Epithelial cell of esophagus (primary cell): Measurements from ENCODE around the gene RPS17.

Experiments used
- DNase-seq: peaks from one replicate; pipeline ENCODE4 v3.0.0; 2010; ENCODE audit warnings: low read depth
- H3K4me3 ChIP-seq: 2 replicates; pipeline ENCODE4 v1.5.1; 2011; ENCODE audit warnings: mild to moderate bottlenecking, low read length, control low read depth
- CTCF ChIP-seq: IDR thresholded peaks from 2 replicates; pipeline ENCODE4 v1.5.1; 2011; ENCODE audit warnings: low read depth, mild to moderate bottlenecking, low read length, control low read depth, inconsistent platforms; ENCODE audit not compliant: insufficient read depth; ENCODE audit errors: missing control alignments

The RPS17 gene

DNA sequence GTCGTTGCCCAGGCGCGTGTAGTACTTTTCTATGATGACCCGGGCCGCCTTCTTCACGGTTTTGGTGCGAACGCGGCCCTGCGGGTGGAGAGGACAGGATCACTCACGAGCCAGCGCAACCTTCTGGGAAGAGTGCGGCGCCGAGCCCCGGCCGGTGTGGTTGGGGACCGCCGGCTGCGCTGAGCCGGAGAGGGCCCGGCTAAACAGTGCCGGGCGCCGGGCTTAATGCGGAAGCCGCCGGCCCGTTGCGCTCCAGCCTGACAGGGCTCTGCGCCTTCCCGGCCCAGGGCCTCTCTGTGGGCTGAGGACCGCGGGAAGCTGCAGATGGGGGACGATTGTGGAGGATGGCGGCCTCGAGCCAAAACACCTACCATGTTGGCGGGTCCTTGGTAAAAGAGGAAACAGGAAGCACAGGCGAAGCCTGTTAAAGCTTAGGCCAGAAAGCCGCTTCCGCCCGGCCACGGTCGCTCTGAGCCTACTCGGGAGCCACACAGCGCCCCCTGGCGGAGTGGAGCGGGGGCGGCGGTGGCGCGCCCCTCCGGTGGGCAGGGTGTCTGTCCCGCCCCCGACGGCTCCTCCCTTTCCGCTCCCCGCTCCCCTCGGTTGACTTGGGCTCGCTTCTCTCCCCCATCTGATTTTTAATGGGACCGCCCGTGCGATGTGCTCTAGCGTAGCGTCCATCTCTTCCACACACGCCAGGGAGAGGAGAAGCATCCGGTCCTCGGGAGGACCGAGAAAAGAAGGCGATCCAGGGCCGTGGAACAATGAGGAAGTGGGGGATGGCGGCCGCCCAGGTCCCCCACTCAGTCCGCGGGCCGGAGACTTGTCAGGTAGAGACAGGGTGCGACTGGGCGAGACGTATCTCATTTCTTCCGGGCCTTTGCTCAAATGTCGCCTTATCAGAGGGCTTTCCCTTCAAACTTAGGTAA lies at the start of gene RPS17:
TSS of gene RPS17 (minus strand) at position 403 of the 929 bp plus-strand sequence. CDS start at position 374, 29 bp downstream.
- peak within 1 kb of the TSS; percentile 100 for H3K4me3 ChIP-seq
- DNase-seq: peak; percentile 96
- TF ChIP-seq CTCF: peak; percentile 74

DNA sequence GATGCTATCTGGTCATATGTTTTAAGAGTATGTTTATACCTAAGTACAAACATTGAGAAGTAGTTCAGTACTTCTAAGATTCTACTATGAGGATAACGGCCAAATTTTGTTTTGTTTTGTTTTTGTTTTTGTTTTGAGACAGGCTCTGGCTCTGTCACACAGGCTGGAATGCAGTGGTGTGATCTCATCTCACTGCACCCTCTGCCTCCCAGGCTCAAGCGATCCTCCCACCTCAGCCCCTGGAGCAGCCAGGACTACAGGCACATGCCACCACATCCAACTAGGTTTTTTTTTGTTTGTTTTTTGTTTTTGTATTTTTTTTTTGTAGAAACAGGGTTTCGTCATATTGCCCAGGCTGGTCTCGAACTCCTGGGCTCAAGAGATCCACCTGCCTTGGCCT lies 47.5 kb upstream of the RPS17 start:
- DNase-seq: no peak
- no peak overlapping the region for H3K4me3 ChIP-seq
- no peak for TF ChIP-seq CTCF

DNA sequence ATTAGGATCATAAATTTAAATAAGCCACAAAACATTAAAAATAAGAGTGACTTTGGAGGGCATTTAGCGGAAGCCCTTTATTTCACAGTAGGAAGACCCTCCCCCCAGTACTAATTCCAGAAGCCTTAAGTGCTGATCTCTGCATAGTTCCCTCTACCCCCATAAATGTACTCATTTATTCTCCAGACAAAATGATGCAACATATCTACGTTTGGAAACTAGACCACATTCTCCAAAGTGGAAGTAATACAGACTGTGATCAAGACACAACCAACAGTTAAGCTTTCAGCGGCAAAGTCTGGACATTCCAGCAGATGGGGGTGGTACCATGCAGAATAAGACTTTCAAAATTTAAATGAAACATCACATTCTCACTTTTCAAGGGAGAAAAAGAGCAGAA lies 44.8 kb upstream of the RPS17 start:
- no peak overlapping the region for H3K4me3 ChIP-seq
- no peak for DNase-seq
- no peak for TF ChIP-seq CTCF

DNA sequence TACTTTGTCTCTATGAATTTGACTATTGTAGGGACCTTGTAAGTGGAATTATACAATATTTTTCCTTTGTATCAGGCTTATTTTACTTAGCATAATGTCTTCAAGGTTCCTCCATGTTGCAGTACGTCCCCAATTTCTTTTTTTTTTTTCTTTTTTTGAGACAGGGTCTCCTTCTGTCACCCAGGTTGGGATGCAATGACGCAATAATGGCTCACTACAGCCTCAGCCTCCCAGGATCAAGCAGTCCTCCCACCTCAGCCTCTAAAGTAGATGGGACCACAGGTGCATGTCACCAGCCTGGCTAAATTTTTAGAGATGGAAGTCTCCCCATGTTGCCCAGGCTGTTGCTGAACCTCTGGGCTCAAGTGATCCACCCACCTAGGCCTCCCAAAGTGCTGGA lies 40.5 kb upstream of the RPS17 start:
- no peak overlapping the region for H3K4me3 ChIP-seq
- TF ChIP-seq CTCF: no peak
- no peak for DNase-seq

- DNase-seq: no peak
- no peak for TF ChIP-seq CTCF
- H3K4me3 ChIP-seq: no peak overlapping the region
Observed at GRCh38 chr15:82575335-82575734, 35.1 kb upstream of the RPS17 start.

DNA sequence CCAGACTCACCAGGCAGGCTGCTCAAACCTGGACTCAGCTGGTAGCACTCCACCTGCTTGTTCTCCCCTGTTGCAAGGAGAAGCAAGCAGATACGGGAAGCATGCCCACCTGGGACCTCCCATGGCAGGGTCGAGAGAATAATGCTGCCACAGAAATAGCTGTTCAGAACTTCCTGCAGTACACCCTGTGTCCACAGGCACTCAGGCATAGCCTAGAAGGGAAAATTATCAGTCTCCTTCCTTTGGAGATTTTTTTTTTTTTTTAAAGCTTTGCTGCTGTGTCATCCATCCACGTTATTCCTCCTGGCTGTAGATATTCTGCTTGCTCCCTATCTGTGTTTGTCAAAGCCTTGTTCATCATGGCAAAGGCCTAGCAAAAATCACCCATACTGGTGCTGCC lies 32.7 kb upstream of the RPS17 start:
- H3K4me3 ChIP-seq: no peak overlapping the region
- TF ChIP-seq CTCF: no peak
- no peak for DNase-seq

- no peak for TF ChIP-seq CTCF
- peak; percentile 34 for DNase-seq
- H3K4me3 ChIP-seq: no peak overlapping the region
Observed at GRCh38 chr15:82572311-82572710, 32.1 kb upstream of the RPS17 start.
